Activated T-cell treated with anti-CD3 and anti-CD28 coated beads, Interleukin-2, amount 50 U/mL, for 1 hour (primary cell): ENCODE data around the gene TP53BP1.
"Not testable (repeated sequence)": the region's sequence is repeated elsewhere in the genome, so short reads cannot be mapped to it uniquely, and the experiment has no call there.

Experiments used
- DNase-seq: peaks from one replicate; pipeline ENCODE4 v3.0.0-alpha.2; 2020

The TP53BP1 gene, protein sequence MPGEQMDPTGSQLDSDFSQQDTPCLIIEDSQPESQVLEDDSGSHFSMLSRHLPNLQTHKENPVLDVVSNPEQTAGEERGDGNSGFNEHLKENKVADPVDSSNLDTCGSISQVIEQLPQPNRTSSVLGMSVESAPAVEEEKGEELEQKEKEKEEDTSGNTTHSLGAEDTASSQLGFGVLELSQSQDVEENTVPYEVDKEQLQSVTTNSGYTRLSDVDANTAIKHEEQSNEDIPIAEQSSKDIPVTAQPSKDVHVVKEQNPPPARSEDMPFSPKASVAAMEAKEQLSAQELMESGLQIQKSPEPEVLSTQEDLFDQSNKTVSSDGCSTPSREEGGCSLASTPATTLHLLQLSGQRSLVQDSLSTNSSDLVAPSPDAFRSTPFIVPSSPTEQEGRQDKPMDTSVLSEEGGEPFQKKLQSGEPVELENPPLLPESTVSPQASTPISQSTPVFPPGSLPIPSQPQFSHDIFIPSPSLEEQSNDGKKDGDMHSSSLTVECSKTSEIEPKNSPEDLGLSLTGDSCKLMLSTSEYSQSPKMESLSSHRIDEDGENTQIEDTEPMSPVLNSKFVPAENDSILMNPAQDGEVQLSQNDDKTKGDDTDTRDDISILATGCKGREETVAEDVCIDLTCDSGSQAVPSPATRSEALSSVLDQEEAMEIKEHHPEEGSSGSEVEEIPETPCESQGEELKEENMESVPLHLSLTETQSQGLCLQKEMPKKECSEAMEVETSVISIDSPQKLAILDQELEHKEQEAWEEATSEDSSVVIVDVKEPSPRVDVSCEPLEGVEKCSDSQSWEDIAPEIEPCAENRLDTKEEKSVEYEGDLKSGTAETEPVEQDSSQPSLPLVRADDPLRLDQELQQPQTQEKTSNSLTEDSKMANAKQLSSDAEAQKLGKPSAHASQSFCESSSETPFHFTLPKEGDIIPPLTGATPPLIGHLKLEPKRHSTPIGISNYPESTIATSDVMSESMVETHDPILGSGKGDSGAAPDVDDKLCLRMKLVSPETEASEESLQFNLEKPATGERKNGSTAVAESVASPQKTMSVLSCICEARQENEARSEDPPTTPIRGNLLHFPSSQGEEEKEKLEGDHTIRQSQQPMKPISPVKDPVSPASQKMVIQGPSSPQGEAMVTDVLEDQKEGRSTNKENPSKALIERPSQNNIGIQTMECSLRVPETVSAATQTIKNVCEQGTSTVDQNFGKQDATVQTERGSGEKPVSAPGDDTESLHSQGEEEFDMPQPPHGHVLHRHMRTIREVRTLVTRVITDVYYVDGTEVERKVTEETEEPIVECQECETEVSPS (N-terminal part only)

DNA sequence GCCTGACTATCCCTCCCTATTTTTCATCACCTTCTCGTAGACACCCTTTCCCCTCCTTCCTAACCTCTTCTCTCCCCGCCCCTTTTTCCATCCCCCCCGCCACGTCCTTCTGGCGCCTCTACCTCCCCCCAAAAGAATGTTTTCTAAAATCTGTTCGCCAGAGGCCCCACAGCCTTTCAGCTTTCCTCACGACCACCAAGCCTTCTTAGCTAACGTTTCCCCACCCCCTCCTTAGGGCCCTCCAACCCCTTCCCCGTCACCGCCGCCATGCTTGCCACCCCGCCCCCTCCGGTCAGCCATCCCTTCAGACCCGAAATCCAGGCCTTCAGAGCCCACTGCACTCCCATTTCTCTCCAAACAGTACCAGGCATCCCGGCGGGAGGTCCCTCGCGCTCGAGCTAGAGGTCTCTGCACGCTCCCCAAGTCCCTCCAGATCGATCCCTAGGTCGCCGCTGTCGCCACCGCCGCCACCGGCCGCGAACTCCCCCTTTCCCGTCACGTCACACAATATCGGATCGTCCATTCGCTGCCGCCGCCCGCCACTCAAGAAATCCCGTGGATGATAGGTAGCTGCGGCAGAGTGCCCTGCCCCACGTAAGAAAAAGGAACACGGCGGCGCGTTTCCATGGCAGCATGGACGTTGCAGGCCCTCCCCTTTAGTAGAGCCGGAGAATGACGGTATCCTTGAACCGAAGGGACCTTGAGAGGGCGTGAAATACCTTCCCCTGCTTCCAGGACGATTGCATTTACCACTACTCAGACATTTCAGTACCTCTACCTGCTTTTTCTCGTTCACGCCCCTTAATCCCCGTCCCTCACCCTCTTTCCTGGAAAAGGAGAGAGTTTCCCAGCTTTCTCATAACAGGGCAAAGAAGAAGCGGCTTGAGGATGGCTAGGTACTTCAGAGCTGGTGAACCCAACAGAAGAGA lies at the start of gene TP53BP1:
Gene TP53BP1, minus strand, starts transcription at position 484 of the 929 bp plus-strand sequence. Its CDS starts 113 bp downstream, at position 371.
- peak; percentile 89 for DNase-seq

DNA sequence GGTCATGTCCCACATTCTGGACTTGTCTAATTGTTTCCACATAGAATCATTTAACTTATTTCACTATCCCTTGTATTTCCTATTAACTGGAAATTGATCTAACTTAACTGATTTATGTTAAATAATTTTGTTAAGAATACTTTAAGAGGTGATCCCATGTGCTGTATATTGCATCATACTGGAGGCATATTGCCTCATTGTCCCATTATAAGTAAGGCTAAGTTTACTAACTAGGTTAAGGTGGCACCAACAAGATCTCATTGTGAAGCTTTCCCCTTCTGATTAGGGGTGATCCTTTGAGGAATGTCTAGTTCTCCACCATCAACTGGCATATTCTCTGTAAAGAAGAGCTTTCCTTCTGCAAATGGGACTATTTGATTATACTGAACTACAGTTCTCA lies 48.8 kb upstream of the TP53BP1 start:
- no peak for DNase-seq

DNA sequence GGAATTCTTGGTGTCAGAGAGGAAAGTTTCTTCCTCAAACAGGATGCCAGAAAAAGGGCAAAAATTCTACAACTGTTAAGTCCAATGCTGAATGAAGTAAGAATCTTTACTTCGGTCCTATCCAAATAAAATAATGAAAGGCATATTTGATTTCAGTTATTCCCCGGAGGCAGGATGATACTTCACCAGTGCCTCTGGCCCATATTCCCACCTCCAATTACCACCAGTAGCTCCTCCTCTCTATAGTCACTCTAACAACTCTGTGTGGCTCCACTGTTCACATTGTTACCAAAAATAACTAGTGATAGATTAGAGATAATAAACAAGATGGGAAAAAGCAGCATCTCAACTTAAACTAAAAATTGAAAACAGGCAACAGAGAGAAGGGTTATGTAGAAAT lies 45.1 kb upstream of the TP53BP1 start:
- DNase-seq = no peak

DNA sequence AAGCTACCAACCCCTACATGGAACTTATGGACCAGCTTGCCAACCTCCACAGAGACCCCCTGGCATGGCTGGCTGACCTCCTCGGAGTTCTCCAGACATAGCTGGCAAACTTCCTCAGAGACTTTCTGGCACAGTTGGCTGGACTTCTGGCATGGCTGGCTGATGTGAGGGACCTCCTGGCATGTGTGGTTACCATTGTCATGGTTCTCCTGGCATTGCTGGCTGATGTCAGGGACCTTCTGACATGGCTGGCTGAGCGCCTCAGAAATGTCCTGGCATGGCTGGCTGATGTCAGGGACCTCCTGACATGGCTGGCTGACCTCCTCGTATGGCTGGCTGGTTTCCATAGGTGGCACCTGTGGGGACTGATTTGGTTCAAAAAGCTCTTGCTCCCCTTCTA lies 41.9 kb upstream of the TP53BP1 start:
- no peak for DNase-seq

DNA sequence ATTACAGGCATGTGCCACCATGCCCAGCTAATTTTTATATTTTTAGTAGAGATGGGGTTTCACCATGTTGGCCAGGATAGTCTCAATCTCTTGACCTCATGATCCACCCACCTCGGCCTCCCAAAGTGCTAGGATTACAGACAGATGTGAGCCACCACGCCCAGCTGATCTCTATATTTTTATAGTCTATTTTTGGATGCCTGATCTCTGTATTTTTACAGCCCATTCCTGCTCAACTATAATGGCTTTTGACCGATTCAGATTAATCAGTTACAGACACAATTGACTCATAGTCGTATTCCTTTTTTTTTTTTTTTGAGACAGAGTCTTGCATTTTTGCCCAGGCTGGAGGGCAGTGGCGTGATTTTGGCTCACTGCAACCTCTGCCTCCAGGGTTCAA lies 39.9 kb upstream of the TP53BP1 start:
- DNase-seq = not testable (repeated sequence)

DNA sequence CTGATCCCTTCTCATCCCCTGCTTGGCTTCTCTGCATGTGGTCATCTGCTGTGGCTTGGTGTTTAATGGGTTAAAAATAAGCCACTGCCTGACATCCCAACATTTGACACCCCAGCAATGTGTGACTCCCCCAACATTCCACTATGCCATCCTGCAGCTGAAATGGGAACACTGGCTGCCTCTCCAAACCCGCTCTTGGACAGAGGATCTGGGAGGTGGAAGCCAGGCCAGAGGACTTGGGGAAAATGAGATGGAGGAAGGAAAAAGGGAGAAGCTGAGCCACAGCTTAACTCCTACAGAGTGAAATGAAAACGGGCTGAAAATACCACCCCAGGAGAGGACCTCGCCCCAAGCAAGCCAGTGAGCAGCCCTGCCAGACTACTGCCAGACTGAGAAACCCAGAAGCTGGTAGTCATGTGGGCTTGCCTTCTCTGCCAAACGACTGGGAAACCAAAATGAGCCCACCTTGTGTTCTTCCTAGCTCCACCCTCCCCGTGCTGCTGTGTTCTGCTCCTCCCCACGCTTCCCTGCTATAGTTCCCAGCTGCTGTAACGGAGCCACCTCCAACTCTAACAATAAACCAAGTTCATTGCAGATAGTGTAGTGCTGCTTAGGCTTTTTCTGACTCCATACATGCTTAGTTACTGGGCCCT lies 38.2 kb upstream of the TP53BP1 start:
- no peak for DNase-seq

DNA sequence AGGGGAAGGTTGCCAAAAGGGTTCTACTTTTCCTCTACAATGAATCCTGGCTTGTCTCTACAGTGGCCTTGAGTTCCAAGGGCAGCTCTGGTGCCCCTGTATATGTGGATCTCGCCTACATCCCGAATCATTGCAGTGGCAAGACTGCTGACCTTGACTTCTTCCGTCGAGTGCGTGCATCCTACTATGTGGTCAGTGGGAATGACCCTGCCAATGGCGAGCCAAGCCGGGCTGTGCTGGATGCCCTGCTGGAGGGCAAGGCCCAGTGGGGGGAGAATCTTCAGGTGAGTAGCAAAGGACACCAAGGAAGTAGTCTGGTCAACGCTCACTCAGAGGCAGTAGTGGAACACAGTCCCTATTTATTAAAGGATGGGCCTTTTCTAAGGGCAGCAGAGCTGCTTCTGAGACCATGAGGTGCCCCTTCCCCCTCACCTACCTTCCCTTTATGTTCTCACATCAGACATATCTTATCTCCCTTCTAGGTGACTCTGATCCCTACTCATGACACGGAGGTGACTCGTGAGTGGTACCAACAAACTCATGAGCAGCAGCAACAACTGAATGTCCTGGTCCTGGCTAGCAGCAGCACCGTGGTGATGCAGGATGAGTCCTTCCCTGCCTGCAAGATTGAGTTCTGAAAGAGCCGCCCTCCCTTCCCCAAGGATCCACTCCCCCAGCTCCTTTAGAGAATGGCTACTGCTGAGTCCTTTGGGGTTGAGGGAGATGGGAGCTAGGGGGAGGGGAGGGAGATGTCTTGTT lies 36.8 kb upstream of the TP53BP1 start:
- no peak for DNase-seq

DNA sequence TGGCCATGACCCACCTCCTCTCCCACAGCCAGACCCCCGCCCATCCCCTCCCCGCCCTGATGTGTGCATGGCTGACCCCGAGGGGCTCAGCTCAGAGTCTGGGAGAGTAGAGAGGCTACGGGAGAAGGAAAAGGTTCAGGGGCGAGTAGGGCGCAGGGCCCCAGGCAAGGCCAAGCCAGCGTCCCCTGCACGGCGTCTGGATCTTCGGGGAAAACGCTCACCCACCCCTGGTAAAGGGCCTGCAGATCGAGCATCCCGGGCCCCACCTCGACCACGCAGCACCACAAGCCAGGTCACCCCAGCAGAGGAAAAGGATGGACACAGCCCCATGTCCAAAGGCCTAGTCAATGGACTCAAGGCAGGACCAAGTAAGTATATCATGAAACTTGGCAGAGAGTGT lies 36.2 kb upstream of the TP53BP1 start:
- no peak for DNase-seq

DNA sequence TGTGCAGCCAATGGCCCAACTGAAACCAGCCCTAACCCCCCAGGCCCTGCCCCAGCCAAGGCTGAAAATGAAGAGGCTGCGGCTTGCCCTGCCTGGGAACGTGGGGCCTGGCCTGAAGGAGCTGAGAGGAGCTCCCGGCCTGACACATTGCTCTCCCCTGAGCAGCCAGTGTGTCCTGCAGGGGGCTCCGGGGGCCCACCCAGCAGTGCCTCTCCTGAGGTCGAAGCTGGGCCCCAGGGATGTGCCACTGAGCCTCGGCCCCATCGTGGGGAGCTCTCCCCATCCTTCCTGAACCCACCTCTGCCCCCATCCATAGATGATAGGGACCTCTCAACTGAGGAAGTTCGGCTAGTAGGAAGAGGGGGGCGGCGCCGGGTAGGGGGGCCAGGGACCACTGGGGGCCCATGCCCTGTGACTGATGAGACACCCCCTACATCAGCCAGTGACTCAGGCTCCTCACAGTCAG lies 35.6 kb upstream of the TP53BP1 start:
- no peak for DNase-seq

DNA sequence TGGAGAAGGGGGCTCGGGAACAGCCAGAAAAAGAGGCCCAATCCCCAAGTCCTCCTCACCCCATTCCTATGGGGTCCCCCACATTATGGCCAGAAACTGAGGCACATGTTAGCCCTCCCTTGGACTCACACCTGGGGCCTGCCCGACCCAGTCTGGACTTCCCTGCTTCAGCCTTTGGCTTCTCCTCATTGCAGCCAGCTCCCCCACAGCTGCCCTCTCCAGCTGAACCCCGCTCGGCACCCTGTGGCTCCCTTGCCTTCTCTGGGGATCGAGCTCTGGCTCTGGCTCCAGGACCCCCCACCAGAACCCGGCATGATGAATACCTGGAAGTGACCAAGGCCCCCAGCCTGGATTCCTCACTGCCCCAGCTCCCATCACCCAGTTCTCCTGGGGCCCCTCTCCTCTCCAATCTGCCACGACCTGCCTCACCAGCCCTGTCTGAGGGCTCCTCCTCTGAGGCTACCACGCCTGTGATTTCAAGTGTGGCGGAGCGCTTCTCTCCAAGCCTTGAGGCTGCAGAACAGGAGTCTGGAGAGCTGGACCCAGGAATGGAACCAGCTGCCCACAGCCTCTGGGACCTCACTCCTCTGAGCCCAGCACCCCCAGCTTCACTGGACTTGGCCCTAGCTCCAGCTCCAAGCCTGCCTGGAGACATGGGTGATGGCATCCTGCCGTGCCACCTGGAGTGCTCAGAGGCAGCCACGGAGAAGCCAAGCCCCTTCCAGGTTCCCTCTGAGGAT lies 35.0 kb upstream of the TP53BP1 start:
- DNase-seq = no peak

DNA sequence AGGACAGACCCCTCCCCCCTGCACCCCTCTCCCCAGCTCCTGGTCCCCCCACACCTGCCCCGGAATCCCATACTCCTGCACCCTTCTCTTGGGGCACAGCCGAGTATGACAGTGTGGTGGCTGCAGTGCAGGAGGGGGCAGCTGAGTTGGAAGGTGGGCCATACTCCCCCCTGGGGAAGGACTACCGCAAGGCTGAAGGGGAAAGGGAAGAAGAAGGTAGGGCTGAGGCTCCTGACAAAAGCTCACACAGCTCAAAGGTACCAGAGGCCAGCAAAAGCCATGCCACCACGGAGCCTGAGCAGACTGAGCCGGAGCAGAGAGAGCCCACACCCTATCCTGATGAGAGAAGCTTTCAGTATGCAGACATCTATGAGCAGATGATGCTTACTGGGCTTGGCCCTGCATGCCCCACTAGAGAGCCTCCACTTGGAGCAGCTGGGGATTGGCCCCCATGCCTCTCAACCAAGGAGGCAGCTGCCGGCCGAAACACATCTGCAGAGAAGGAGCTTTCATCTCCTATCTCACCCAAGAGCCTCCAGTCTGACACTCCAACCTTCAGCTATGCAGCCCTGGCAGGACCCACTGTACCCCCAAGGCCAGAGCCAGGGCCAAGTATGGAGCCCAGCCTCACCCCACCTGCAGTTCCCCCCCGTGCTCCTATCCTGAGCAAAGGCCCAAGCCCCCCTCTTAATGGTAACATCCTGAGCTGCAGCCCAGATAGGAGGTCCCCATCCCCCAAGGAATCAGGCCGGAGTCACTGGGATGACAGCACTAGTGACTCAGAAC lies 34.3 kb upstream of the TP53BP1 start:
- no peak for DNase-seq

DNA sequence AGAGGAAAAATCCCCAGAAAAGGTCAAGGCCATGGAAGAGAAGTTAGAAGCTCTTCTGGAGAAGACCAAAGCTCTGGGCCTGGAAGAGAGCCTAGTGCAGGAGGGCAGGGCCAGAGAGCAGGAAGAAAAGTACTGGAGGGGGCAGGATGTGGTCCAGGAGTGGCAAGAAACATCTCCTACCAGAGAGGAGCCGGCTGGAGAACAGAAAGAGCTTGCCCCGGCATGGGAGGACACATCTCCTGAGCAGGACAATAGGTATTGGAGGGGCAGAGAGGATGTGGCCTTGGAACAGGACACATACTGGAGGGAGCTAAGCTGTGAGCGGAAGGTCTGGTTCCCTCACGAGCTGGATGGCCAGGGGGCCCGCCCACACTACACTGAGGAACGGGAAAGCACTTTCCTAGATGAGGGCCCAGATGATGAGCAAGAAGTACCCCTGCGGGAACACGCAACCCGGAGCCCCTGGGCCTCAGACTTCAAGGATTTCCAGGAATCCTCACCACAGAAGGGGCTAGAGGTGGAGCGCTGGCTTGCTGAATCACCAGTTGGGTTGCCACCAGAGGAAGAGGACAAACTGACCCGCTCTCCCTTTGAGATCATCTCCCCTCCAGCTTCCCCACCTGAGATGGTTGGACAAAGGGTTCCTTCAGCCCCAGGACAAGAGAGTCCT lies 33.4 kb upstream of the TP53BP1 start:
- no peak for DNase-seq

DNA sequence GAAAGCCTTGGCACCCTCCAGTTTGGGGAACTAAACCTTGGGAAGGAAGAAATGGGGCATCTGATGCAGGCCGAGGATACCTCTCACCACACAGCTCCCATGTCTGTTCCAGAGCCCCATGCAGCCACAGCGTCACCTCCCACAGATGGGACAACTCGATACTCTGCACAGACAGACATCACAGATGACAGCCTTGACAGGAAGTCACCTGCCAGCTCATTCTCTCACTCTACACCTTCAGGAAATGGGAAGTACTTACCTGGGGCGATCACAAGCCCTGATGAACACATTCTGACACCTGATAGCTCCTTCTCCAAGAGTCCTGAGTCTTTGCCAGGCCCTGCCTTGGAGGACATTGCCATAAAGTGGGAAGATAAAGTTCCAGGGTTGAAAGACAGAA lies 32.2 kb upstream of the TP53BP1 start:
- no peak for DNase-seq

DNA sequence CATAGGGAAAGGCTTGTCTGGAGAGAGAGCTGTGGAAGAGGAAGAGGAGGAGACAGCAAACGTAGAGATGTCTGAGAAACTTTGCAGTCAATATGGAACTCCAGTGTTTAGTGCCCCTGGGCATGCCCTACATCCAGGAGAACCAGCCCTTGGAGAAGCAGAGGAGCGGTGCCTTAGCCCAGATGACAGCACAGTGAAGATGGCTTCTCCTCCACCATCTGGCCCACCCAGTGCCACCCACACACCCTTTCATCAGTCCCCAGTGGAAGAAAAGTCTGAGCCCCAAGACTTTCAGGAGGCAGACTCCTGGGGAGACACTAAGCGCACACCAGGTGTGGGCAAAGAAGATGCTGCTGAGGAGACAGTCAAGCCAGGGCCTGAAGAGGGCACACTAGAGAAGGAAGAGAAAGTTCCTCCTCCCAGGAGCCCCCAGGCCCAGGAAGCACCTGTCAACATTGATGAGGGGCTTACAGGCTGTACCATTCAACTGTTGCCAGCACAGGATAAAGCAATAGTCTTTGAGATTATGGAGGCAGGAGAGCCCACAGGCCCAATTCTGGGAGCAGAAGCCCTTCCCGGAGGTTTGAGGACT lies 31.4 kb upstream of the TP53BP1 start:
- DNase-seq = no peak

DNA sequence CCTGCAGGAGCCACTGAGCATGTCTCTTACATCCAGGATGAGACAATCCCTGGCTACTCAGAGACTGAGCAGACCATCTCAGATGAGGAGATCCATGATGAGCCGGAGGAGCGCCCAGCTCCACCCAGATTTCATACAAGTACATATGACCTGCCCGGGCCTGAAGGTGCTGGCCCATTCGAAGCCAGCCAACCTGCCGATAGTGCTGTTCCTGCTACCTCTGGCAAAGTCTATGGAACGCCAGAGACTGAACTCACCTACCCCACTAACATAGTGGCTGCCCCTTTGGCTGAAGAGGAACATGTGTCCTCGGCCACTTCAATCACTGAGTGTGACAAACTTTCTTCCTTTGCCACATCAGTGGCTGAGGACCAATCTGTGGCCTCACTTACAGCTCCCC lies 30.7 kb upstream of the TP53BP1 start:
- no peak for DNase-seq

DNA sequence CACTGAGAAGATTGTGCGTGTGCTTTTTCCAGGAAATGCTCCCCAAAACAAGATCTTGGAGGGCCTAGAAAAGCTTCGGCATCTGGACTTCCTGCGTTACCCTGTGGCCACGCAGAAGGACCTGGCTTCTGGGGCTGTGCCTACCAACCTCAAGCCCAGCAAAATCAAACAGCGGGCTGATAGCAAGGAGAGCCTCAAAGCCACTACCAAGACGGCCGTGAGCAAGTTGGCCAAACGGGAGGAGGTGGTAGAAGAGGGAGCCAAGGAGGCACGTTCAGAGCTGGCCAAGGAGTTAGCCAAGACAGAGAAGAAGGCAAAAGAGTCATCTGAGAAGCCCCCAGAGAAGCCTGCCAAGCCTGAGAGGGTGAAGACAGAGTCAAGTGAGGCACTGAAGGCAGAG lies 29.3 kb upstream of the TP53BP1 start:
- DNase-seq = no peak

DNA sequence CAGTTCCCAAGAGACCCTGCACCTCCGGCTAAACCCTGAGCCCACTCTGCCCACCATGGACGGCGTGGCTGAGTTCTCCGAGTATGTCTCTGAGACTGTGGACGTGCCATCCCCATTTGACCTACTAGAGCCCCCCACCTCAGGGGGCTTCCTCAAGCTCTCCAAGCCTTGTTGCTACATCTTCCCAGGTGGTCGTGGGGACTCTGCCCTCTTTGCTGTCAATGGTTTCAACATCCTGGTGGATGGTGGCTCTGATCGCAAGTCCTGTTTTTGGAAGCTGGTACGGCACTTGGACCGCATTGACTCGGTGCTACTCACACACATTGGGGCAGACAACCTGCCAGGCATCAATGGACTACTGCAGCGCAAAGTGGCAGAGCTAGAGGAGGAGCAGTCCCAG lies 28.5 kb upstream of the TP53BP1 start:
- no peak for DNase-seq

DNA sequence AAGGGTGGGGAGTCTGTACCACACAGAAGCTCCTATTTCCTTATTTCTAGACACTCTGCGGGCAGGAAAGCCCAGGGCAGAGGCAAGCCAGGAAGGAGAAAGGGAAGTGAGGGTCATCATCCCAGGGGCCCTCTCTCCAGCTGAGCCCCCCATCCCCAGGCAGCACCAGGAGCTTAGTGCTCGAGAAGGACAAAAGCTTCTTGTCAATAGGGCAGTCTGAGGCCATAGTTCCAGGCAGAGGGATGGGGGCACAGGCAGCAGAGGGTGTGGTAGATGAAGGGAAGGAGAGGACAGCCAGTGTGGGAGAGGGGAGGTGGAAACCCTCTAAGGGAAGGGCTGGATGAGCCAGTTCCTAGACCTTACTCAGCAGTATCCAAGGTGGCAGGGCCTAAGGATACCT lies 27.2 kb upstream of the TP53BP1 start:
- DNase-seq = no peak
